Islet of Langerhans (tissue), 1 donor: ENCODE measurements around the gene ATG3.
"Not testable (repeated sequence)": the region's sequence is repeated elsewhere in the genome, so short reads cannot be mapped to it uniquely, and the experiment has no call there.

ENCODE experiments used
- FAIRE-seq: peaks from one replicate; lab custom pipeline; 2011; peaks lifted over from hg19 to GRCh38; lab: Jason Lieb, UNC

Gene ATG3

DNA sequence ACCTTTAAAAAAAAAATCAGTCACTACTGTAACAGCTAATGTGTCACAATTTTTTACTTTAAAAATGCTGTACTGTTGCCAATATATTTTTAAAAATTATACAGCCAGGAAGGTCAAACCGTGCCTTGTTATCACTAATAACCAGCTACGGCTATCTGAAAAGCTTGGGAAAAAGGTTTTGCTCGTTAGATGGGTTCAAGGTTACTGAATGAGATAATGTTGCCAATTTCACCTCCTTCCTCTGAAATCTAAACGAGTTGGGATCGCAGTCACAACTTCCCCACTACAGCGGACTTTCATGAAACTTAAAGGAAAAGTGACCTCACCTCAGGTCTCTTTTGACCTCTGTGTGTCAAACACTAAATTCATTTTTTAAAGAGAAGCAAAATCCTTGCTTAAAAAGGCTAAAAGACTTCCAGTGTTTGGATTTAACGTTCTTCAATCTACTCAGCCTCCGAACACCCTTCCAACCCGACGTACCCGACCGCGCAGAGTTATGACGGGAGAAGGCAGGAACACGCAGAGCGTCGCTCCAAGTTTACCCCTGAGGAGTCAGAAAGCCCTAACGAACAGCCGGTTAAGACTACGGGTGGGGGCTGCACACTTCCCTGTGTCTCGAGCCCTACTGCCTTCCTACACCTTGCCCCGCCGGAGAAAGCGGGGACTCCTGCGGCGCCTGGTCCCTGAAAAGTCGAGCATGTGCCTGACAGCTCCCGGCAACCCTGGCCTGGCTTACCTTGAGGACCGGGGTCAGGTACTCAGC lies 860 bp downstream of the ATG3 start:
- FAIRE-seq, result no peak

GRCh38 chr3:112560307-112560706 lies 1.5 kb downstream of the ATG3 start:
- peak; percentile 5 for FAIRE-seq

GRCh38 chr3:112557976-112558375 lies 3.8 kb downstream of the ATG3 start:
- no peak for FAIRE-seq

- peak; percentile 92 for FAIRE-seq
These were observed 6.1 kb downstream of the ATG3 start for GRCh38 chr3:112555535-112556170.

DNA sequence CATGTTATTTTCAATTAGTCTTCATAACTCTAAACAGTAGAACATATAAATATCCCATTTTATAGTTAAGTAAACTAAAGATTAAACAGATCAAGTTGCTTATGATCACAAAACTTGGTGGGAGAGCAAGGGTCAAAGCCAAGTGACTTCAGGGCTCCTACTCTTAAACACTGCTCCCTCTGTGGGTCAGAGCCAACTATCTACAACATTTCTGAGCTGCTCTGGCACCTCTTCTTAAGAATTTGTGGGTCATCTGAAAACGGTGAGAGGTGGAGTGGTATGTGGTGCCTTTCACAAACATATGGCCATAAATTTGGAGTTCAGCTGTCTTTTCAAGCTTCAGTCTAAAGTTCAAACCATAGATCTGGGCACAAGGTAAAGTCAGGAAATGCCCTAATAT lies 10.9 kb downstream of the ATG3 start:
- no peak for FAIRE-seq

DNA sequence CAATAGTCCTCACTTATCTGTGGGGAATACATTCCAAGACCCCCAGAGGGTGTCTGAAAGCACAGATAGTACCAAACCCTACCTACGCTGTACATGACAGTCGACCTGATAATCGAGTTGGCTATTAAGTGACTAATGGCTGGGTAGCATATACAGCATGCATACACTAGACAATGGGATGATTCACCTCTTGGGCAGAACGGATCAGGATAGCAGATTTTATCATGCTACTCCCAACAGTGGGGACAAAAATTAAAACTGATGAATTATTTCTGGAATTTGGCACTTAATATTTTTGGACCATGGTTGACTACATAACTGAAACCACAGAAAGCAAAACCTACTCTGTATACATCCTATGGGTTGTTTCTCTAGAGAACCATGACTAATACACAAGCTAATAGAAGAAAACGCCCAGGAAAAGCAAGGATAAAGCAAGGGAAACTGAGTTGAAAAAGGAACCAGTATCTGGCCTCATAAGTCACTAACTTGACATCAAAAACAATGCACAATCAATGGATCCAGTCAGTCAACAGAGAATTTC lies 15.5 kb downstream of the ATG3 start:
- no peak for FAIRE-seq

- no peak for FAIRE-seq
These were observed 21.7 kb downstream of the ATG3 start for GRCh38 chr3:112539825-112540650.

- FAIRE-seq, result peak; percentile 81
These were observed 30.4 kb downstream of the ATG3 start for GRCh38 chr3:112531358-112531781.

GRCh38 chr3:112530573-112530972 lies 31.2 kb downstream of the ATG3 start:
- no peak for FAIRE-seq

DNA sequence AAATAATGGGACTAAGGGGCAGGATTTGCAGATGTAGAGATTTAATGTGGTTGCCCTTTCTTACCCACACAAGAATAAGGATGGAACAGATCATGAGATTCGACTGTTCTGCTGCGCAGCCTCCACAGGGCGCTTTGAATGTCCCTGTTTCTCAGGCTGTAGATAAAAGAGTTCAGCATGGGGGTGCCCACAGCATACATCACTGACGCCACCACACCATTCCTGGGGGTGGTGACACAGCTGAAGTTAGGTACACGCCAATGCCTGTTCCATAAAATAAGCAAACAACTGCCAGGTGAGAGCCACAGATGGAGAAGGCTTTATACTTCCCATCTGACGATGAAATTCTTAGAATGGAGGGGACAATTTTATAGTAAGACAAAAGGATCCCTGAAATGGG lies 37.6 kb downstream of the ATG3 start:
- FAIRE-seq, result not testable (repeated sequence)

DNA sequence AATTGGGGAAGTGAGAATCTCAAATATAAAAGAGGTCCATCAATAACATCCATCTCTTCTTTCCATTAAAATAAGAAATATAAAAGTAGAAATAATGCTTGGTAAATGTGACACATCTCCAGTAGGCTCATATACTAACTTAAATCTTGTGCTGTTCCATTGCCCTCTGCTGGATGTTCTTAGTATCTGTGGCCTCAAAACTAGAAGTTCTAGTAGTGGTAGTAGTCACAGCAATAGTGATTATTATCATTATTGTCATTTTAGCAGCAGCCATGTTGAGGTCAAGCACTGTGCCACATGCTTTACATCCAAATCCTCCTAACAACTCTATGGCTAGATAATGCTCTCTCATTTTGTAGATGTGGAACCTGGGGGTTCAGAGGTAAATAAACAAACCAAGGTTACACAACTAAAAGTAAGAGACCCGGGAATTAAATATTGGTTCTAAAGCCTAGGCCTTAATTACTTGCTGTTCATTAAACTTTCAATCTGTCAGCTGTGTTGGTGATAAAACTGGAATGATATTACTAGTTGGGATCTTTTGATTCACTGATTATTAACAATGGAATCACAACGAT lies 42.2 kb downstream of the ATG3 start:
- FAIRE-seq, result peak; percentile 98

- FAIRE-seq, result not testable (repeated sequence)
These were observed 42.8 kb downstream of the ATG3 start for GRCh38 chr3:112518970-112519369.

- FAIRE-seq, result no peak
These were observed 47.1 kb downstream of the ATG3 start for GRCh38 chr3:112514527-112515128.

DNA sequence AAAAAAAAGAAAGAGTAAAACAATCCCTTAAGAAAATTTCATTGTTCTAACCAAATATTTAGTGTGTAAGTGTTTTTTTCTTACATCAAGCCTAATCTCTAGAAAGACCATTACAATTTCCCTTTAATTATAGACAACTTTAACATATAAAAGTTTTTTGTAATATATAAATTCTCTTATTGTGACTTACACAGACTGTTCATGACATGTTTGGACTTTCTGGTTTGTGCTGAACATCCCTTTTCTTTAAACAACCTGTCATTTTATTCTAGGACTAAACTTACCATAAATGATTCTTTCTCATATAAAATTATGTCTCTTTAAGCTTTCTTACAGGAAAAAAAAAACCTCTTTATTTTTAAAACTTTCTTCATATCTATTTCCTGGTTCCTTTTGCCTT lies 49.4 kb downstream of the ATG3 start:
- FAIRE-seq, result no peak

DNA sequence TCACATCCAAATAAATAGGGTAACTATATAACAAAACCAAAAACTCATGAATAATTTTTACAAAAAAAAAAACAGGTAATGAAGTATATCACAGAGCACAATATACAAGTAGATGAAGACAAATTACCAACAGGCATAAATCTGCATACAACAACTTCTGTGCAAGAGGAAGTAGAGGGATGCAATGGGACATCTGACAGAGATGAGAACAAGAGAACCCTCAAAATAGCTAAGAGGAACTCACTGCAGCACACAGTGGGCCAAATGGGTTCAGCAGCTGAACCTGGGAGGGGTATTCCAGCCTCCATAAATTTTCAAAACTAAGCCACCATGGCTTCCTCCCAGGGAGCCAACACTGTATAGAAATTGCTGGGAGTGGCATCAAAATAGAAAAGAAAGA lies 52.9 kb downstream of the ATG3 start:
- FAIRE-seq, result no peak

- no peak for FAIRE-seq
These were observed 53.5 kb downstream of the ATG3 start for GRCh38 chr3:112508261-112508660.

GRCh38 chr3:112505907-112506306 lies 55.9 kb downstream of the ATG3 start:
- no peak for FAIRE-seq

GRCh38 chr3:112504123-112504522 lies 57.6 kb downstream of the ATG3 start:
- no peak for FAIRE-seq

- no peak for FAIRE-seq
These were observed 58.3 kb downstream of the ATG3 start for GRCh38 chr3:112503304-112503972.

DNA sequence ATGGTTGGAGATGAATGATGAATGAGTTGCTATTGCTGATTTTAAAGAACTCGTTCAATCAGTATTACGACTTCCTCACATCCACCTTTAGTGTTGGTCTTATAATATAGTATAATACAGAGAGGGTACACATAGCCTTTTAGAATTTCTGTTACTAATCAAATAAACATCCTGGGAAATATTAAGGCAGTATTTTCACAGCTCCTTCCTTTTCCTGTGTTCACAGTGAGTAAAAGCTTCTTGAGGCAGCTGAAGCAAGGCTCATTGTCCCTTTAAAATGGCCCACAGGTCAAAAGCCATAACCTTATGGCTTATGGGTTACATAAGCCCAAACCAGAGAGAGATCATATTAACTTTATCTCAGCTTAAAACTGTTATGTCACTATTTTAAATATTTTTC lies 61.1 kb downstream of the ATG3 start:
- no peak for FAIRE-seq

DNA sequence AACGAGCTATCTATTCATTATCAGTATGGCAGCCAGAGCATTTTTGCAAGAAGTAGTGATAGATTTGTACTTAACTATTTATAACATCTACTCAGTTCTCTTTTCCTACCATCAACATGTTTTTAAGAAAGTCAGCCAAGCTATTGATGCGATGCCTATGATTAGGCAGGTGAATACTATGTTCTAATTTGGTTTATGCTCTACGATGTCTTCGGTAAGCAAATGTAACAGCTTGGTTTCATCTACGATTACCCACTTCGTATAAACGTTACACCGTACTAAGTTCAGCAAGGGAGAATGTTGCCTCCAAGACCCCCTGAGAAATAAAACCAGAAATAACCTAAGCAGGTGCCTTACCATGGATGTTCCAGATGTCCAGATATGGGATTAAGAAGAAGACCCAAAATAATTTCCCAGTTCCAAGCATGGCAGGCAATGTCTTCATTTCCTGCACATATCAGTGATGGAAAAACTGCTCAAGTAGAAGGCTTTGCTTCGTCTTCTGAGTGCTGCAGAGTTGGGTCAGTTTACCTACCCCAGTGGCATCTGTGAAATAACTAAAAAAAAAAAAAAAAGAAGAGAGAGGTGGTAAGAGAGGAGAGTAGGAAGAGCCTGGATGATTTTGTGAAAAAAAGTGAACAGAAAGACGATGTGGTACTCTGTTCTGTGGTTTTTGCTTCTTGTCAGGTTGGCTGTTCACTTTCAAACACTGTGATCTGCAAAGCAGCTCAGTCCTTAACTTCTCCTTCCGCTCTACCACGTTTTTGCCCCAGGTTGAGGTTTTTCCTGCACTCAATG lies 62.6 kb downstream of the ATG3 start, which contains the start of gene BTLA:
Gene BTLA, minus strand, starts transcription at position 559 of the 798 bp plus-strand sequence. Its CDS starts 114 bp downstream, at position 445.
- no peak for FAIRE-seq
